Measurements from ENCODE around the gene PHKA1. TPM values are rescaled to one million over a fixed set of nuclear protein-coding genes. Genes with fewer than 3 reads are reported as not detected.
"Not testable (repeated sequence)": the region's sequence is repeated elsewhere in the genome, so short reads cannot be mapped to it uniquely, and the experiment has no call there.

The PHKA1 gene
- total RNA-seq, 1 experiment from 2014 or later, result 10.5 TPM

DNA sequence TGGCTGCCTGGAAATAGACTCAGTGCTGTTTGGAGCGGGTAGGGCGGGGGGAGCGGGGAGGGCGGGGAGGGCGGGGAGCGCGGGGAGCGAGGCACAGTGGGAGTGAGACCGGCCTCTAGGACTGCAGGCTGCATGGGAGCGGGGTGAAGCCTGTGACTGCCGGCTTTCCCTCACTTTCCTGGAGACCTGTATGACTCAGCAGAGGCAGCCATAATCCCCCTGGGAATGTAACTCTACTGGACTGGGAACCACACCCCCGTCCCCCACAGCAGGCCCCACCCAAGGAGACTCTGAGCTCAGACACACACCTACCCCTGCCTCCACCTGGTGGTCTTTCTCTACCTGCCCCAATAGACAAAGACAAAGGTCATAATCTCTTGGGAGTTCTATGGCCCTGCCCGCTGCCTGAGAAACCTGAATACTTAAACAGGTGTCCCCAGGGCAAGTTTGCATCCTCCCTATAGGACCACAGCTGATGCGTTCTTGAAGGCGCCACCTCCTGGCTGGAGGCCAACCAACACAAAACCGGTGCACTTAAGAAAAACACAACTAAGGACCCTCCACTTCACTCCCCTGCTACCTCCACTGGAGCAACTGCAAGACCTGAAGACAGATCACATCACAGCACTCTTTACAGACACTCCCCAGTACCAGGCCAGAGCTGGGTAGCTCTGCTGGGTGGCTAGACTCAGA, 159.5 kb downstream of the PHKA1 start:
- H3K4me1 ChIP-seq (ENCODE audit: insufficient read depth, low read length, poor library complexity, severe bottlenecking), result no peaks in the 10 kb centered on the region
- H3K27ac ChIP-seq (ENCODE audit: low read depth, low read length, poor library complexity, severe bottlenecking), result no peak overlapping the region
- no TSS peak for BruUV-seq (replicated peaks)
- H3K9me3 ChIP-seq (ENCODE audit: low read depth, low read length, poor library complexity, severe bottlenecking), result no peaks in the 10 kb centered on the region
- ChIA-PET POLR2A (ENCODE audit: low non-redundant PET) (interaction anchor here (0.5 kb wide), 1 partner anchor 311 kb away, joined by 4 read pairs; no protein-coding TSS in a partner anchor), CTCF (no interaction called here)
- no peak overlapping the region for H3K4me3 ChIP-seq (ENCODE audit: low read depth, low read length, poor library complexity, severe bottlenecking)
- H3K27me3 ChIP-seq (replicated peaks; ENCODE audit: insufficient read depth, low read depth, low read length, poor library complexity), result no peaks in the 10 kb centered on the region
- intact Hi-C loops (cut with micrococcal nuclease; ENCODE audit: unreplicated experiment), result no loop called here
- DNase-seq (ENCODE audit: low spot score), result peak; percentile 15
- TF ChIP-seq EZH2 (IDR thresholded peaks at IDR 0.05; ENCODE audit: borderline replicate concordance, low read depth, low read length, poor library complexity, severe bottlenecking), result no peak
- TF ChIP-seq, protein P1, sequence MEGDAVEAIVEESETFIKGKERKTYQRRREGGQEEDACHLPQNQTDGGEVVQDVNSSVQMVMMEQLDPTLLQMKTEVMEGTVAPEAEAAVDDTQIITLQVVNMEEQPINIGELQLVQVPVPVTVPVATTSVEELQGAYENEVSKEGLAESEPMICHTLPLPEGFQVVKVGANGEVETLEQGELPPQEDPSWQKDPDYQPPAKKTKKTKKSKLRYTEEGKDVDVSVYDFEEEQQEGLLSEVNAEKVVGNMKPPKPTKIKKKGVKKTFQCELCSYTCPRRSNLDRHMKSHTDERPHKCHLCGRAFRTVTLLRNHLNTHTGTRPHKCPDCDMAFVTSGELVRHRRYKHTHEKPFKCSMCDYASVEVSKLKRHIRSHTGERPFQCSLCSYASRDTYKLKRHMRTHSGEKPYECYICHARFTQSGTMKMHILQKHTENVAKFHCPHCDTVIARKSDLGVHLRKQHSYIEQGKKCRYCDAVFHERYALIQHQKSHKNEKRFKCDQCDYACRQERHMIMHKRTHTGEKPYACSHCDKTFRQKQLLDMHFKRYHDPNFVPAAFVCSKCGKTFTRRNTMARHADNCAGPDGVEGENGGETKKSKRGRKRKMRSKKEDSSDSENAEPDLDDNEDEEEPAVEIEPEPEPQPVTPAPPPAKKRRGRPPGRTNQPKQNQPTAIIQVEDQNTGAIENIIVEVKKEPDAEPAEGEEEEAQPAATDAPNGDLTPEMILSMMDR (conservative IDR thresholded peaks at IDR 0.05; ENCODE audit: low read depth, low read length), result no peak
- H3K36me3 ChIP-seq (ENCODE audit: insufficient read depth, low read length, poor library complexity, severe bottlenecking), result no peaks in the 10 kb centered on the region

DNA sequence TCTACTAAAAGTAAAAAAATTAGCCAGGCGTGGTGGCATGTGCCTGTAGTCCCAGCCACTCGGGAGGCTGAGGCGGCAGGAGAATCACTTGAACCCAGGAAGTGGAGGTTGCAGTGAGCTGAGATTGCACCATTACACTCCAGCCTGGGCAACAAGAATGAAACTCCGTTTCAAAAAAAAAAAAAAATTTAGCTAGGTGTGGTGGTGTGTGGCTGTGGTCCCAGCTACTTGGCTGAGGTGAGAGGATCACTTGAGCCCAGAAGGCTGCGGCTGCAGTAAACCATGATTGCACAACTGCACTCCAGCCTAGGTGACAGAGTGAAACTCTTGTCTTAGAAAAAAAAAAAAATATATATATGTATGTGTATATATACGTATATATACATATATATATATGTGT, 161.7 kb downstream of the PHKA1 start:
- H3K4me1 ChIP-seq (ENCODE audit: insufficient read depth, low read length, poor library complexity, severe bottlenecking); H3K9me3 ChIP-seq (ENCODE audit: low read depth, low read length, poor library complexity, severe bottlenecking); H3K4me3 ChIP-seq (ENCODE audit: low read depth, low read length, poor library complexity, severe bottlenecking); H3K27me3 ChIP-seq (replicated peaks; ENCODE audit: insufficient read depth, low read depth, low read length, poor library complexity); POLR2A ChIA-PET (ENCODE audit: low non-redundant PET); H3K36me3 ChIP-seq (ENCODE audit: insufficient read depth, low read length, poor library complexity, severe bottlenecking); CTCF ChIA-PET; H3K27ac ChIP-seq (ENCODE audit: low read depth, low read length, poor library complexity, severe bottlenecking); DNase-seq (ENCODE audit: low spot score); intact Hi-C loops (cut with micrococcal nuclease; ENCODE audit: unreplicated experiment); BruUV-seq (replicated peaks): not testable (repeated sequence)

DNA sequence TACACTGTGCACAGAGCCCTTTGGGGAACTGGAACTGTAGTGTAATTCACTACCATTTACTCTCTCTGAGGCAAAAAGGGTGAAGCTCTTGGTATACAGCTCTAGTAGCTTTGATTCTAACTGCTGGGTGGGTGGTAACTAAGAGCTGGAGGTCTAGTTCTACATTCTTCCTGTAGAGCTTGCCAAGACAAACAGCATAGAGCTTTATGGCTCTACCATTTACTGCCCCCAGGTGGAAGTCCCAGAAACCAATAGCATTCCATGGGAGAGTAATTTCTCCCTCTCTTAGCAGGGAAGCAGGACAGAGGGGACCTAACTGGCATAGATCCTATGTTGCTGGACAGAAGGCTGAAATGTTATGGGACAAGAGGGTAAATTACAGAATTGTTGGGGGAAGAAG, 168.1 kb downstream of the PHKA1 start:
- BruUV-seq (replicated peaks), result no TSS peak
- intact Hi-C loops (cut with micrococcal nuclease; ENCODE audit: unreplicated experiment), result loop anchor here (10.0 kb wide), 1 partner anchor 241 kb away; the partner anchor contains the start of gene CITED1
- H3K27me3 ChIP-seq (replicated peaks; ENCODE audit: insufficient read depth, low read depth, low read length, poor library complexity), result no peaks in the 10 kb centered on the region
- H3K36me3 ChIP-seq (ENCODE audit: insufficient read depth, low read length, poor library complexity, severe bottlenecking), result no peaks in the 10 kb centered on the region
- POLR2A ChIA-PET (ENCODE audit: low non-redundant PET), result no interaction called here
- no peaks in the 10 kb centered on the region for H3K4me1 ChIP-seq (ENCODE audit: insufficient read depth, low read length, poor library complexity, severe bottlenecking)
- no peak for DNase-seq (ENCODE audit: low spot score)
- no peak overlapping the region for H3K27ac ChIP-seq (ENCODE audit: low read depth, low read length, poor library complexity, severe bottlenecking)
- H3K9me3 ChIP-seq (ENCODE audit: low read depth, low read length, poor library complexity, severe bottlenecking), result no peaks in the 10 kb centered on the region
- no peak for TF ChIP-seq EZH2 (IDR thresholded peaks at IDR 0.05; ENCODE audit: borderline replicate concordance, low read depth, low read length, poor library complexity, severe bottlenecking)
- TF ChIP-seq, protein P1 (conservative IDR thresholded peaks at IDR 0.05; ENCODE audit: low read depth, low read length), result peak; percentile 36; the same call in 1 of the 2 replicates
- H3K4me3 ChIP-seq (ENCODE audit: low read depth, low read length, poor library complexity, severe bottlenecking), result no peak overlapping the region
- CTCF ChIA-PET, result no interaction called here

All from A673 (cell line).